Body of pancreas (tissue), 4 donors: Measurements from ENCODE around the gene RBL1.

ENCODE experiments used
- POLR2A ChIP-seq, 3 donors: fragments of 450-650 bp; IDR thresholded peaks; one replicate each; pipeline ENCODE4 v1.6.1; 2016; ENCODE audit warnings: antibody characterized with exemption in 3 of 3, mild to moderate bottlenecking in 2 of 3
- TF ChIP-seq, protein P1 (sequence below), 7 experiments: fragments of 450-650 bp in 4 of 7; fragments of 200-600 bp in 3 of 7; sonication (generic) in 3 of 7; IDR thresholded peaks; one replicate each; pipeline ENCODE4 v1.5.1; 2016 to 2019; ENCODE audit warnings: antibody characterized with exemption in 7 of 7

GRCh38 chr20:36998652-36999051 lies 97.1 kb downstream of the RBL1 start:
- TF ChIP-seq, protein P1, sequence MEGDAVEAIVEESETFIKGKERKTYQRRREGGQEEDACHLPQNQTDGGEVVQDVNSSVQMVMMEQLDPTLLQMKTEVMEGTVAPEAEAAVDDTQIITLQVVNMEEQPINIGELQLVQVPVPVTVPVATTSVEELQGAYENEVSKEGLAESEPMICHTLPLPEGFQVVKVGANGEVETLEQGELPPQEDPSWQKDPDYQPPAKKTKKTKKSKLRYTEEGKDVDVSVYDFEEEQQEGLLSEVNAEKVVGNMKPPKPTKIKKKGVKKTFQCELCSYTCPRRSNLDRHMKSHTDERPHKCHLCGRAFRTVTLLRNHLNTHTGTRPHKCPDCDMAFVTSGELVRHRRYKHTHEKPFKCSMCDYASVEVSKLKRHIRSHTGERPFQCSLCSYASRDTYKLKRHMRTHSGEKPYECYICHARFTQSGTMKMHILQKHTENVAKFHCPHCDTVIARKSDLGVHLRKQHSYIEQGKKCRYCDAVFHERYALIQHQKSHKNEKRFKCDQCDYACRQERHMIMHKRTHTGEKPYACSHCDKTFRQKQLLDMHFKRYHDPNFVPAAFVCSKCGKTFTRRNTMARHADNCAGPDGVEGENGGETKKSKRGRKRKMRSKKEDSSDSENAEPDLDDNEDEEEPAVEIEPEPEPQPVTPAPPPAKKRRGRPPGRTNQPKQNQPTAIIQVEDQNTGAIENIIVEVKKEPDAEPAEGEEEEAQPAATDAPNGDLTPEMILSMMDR (IDR thresholded peaks at IDR 0.05) = no peak
- TF ChIP-seq POLR2A (IDR thresholded peaks at IDR 0.05) = no peak
